ENCODE results near the gene NCKIPSD.

The NCKIPSD gene

DNA sequence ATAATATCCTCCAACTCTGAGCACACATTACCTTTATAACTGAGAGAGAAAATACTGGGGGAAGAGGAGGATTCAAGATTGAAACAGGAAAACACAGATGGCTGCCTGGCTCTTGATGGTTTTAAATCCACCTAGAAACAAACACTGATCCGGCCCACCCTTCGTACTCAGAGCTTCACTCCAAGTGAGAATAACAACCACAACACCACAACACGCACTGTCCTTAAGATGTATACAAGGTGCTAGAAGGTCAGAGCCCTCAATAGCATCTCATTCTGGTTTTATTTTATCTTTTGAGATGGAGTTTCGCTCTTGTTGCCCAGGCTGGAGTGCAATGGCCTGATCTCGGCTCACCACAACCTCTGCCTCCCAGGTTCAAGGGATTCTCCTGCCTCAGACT is 21.4 kb upstream of the NCKIPSD start:
- in situ Hi-C loops (cut with MboI; ENCODE audit: low sequenced_read_pairs, unreplicated experiment) = no loop called here
- TF ChIP-seq, protein P1, sequence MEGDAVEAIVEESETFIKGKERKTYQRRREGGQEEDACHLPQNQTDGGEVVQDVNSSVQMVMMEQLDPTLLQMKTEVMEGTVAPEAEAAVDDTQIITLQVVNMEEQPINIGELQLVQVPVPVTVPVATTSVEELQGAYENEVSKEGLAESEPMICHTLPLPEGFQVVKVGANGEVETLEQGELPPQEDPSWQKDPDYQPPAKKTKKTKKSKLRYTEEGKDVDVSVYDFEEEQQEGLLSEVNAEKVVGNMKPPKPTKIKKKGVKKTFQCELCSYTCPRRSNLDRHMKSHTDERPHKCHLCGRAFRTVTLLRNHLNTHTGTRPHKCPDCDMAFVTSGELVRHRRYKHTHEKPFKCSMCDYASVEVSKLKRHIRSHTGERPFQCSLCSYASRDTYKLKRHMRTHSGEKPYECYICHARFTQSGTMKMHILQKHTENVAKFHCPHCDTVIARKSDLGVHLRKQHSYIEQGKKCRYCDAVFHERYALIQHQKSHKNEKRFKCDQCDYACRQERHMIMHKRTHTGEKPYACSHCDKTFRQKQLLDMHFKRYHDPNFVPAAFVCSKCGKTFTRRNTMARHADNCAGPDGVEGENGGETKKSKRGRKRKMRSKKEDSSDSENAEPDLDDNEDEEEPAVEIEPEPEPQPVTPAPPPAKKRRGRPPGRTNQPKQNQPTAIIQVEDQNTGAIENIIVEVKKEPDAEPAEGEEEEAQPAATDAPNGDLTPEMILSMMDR (IDR thresholded peaks at IDR 0.05; ENCODE audit: borderline replicate concordance, control extremely low read depth, extremely low read depth, insufficient read depth, missing control alignments) = no peak
- no peak for DNase-seq (ENCODE audit: low spot score)

DNA sequence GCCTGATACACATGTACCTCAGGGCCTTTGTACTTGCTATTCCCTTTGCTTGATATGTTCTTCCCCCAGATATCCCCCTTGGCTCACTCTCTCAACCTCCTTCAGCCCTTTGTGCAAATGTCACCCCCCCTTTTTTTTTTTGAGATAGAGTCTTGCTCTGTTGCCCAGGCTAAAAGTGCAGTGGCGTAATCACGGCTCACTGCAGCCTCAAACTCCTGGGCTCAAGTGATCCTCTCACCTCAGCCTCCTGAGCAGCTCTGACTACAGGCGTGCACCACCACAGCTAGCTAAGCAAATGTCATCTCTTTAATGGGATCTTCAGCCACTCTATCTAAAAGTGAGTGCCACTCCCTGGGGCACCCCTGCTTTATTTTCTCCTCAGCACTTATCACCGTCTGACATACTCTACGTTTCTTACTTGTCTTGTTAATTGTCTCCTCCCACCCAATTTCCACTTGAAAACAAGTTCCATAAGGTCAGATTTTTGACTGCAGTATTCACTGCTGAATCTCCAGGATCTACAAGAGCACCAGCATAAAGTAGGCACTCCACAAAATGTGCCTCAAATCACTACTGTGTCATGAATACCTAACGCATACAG is 16.7 kb upstream of the NCKIPSD start:
- DNase-seq (ENCODE audit: low spot score) = no peak
- in situ Hi-C loops (cut with MboI; ENCODE audit: low sequenced_read_pairs, unreplicated experiment) = no loop called here
- TF ChIP-seq, protein P1 (IDR thresholded peaks at IDR 0.05; ENCODE audit: borderline replicate concordance, control extremely low read depth, extremely low read depth, insufficient read depth, missing control alignments) = no peak

DNA sequence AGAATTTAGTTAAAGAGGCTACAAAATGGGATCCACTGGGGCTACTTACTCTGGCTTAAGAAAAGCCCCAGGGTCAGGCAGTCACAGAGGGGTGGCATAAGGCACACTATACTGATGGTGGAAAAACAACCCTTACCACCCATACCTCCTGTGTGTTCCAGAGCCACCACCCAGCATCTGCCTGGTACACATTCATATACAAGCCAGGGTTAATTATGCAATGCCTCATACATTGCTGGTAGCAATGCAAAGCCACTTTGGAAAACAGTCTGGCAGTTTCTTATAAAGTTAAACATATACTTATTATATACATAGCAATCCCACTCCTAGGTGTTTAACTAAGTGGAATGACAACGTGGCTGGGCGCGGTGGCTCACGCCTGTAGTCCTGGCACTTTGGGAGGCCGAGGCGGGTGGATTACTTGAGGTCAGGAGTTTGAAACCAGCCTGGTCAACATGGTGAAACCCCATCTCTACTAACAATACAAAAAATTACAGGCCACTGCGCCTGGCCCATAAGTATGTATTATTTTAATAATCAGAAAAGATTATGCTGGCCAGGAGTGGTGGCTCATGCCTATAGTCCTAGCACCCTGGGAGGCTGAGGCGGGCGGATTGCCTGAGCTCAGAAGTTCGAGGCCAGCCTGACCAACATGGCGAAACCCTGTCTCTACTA is 15.2 kb upstream of the NCKIPSD start:
- TF ChIP-seq, protein P1 (IDR thresholded peaks at IDR 0.05; ENCODE audit: borderline replicate concordance, control extremely low read depth, extremely low read depth, insufficient read depth, missing control alignments) = no peak
- no peak for DNase-seq (ENCODE audit: low spot score)
- in situ Hi-C loops (cut with MboI; ENCODE audit: low sequenced_read_pairs, unreplicated experiment) = no loop called here

DNA sequence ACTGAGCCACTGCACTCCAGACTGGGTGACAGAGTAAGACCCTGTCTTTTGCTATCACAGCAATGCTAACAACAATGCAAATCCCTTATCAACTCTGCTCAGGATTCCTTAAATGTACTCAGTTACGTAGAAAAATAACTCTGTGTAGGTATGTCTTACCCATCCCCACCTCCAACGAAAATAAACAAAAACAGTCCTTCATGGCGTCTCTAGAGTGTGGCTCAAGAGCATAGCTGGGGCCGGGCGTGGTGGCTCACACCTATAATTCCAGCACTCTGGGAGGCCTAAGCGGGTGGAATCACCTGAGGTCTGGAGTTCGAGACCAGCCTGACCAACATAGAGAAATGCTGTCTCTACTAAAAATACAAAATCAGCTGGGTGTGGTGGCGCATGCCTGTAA is 13.2 kb upstream of the NCKIPSD start:
- in situ Hi-C loops (cut with MboI; ENCODE audit: low sequenced_read_pairs, unreplicated experiment) = no loop called here
- DNase-seq (ENCODE audit: low spot score) = no peak
- TF ChIP-seq, protein P1 (IDR thresholded peaks at IDR 0.05; ENCODE audit: borderline replicate concordance, control extremely low read depth, extremely low read depth, insufficient read depth, missing control alignments) = no peak

DNA sequence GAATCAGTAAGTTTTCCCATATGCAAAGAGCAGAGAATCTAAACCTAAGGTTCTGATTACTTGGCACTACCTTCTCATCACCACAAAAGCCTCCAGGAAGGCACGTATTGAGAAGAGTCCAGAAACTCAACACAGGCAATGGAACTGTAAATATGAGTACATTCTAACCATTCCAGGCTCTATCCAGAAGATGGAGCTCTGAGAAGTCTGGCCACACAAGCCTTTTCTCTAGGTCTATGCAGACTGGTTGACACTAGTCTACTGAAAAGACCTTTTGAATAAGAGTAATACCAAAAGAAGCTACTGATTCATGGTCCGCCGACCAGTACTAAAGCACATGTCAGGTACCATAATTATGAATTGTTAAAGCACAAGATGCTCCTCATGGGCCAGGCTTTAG is 12.2 kb upstream of the NCKIPSD start:
- no peak for DNase-seq (ENCODE audit: low spot score)
- in situ Hi-C loops (cut with MboI; ENCODE audit: low sequenced_read_pairs, unreplicated experiment) = no loop called here
- TF ChIP-seq, protein P1 (IDR thresholded peaks at IDR 0.05; ENCODE audit: borderline replicate concordance, control extremely low read depth, extremely low read depth, insufficient read depth, missing control alignments) = no peak

DNA sequence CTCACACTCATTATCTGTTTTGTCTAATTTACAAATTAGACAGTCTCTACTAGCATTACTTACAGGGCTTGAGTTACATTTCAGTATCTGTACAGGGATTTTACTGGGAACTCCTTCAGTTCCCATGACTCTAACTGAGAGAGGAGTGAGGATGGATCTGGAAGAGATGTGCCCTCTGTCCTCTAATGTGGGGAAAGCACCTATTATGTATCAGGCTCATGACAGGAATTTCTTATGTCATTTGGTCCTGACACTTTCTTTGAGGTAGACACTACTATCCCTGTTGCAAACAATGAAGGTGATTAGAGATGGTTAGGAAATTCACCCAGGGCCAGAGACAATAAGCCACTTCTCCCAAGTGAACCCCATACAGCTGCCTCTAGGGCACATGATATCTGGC is 10.9 kb upstream of the NCKIPSD start:
- TF ChIP-seq, protein P1 (IDR thresholded peaks at IDR 0.05; ENCODE audit: borderline replicate concordance, control extremely low read depth, extremely low read depth, insufficient read depth, missing control alignments) = no peak
- in situ Hi-C loops (cut with MboI; ENCODE audit: low sequenced_read_pairs, unreplicated experiment) = no loop called here
- DNase-seq (ENCODE audit: low spot score) = no peak
